MG63 (cell line): ENCODE results near the gene CSF2RB. TPM values are rescaled to one million over a fixed set of nuclear protein-coding genes. Genes with fewer than 3 reads are reported as not detected.

Experiments
- DNase-seq: peaks from one replicate; pipeline ENCODE4 v3.0.0-alpha.2; 2020
- H3K27me3 ChIP-seq: fragments of 250-450 bp; sonication (Bioruptor Pico); 2 replicates; pipeline ENCODE4 v1.5.1; 2020; ENCODE audit warnings: mild to moderate bottlenecking, moderate library complexity
- H3K36me3 ChIP-seq: fragments of 250-450 bp; sonication (Bioruptor Pico); 2 replicates; pipeline ENCODE4 v1.5.1; 2020; ENCODE audit warnings: mild to moderate bottlenecking, moderate library complexity
- H3K4me3 ChIP-seq: fragments of 250-450 bp; sonication (Bioruptor Pico); 2 replicates; pipeline ENCODE4 v1.5.1; 2020; ENCODE audit warnings: mild to moderate bottlenecking, moderate library complexity
- H3K9me3 ChIP-seq: fragments of 250-450 bp; sonication (Bioruptor Pico); 2 replicates; pipeline ENCODE4 v1.5.1; 2020; ENCODE audit warnings: mild to moderate bottlenecking, moderate library complexity
- total RNA-seq: library from RNA; depleted of rRNA; stranded (reverse); fragments of >200 nt; shearing (Covaris generic); gene quantifications from 2 replicates; pipeline ENCODE4 v1.2.3, GENCODE V29; 2014; ENCODE audit warnings: low replicate concordance

CSF2RB gene
- total RNA-seq, 1 experiment from 2014 or later, result not detected

- H3K36me3 ChIP-seq, result no peaks in the 10 kb centered on the region
- no peak overlapping the region for H3K4me3 ChIP-seq
- no peak for DNase-seq
- H3K9me3 ChIP-seq, result no peaks in the 10 kb centered on the region
- no peaks in the 10 kb centered on the region; the same call in 1 of the 2 replicates for H3K27me3 ChIP-seq
Observed at GRCh38 chr22:36938028-36938425, 24.6 kb downstream of the CSF2RB start.

GRCh38 chr22:36938886-36939285, 25.5 kb downstream of the CSF2RB start:
- H3K36me3 ChIP-seq, result no peaks in the 10 kb centered on the region

GRCh38 chr22:36940676-36941075, 27.2 kb downstream of the CSF2RB start:
- DNase-seq, result no peak
- no peaks in the 10 kb centered on the region for H3K9me3 ChIP-seq
- no peaks in the 10 kb centered on the region; the same call in none of the 2 replicates for H3K27me3 ChIP-seq

More at GRCh38 chr22:36938886-36939285, 25.5 kb downstream of the CSF2RB start:
- Histone ChIP-seq H3K4me3 (no peak overlapping the region), H3K9me3 (no peaks in the 10 kb centered on the region), H3K27me3 (no peaks in the 10 kb centered on the region; the same call in 1 of the 2 replicates)
- DNase-seq, result no peak

GRCh38 chr22:36942556-36942955, 29.1 kb downstream of the CSF2RB start:
- H3K9me3 ChIP-seq, result peaks cover under 1% of the 10 kb centered on the region; the same call in 1 of the 2 replicates
- H3K27me3 ChIP-seq, result no peaks in the 10 kb centered on the region; the same call in none of the 2 replicates
- DNase-seq, result no peak
- H3K36me3 ChIP-seq, result no peaks in the 10 kb centered on the region
- no peak overlapping the region for H3K4me3 ChIP-seq

More at GRCh38 chr22:36940676-36941075, 27.2 kb downstream of the CSF2RB start:
- no peaks in the 10 kb centered on the region for H3K36me3 ChIP-seq
- H3K4me3 ChIP-seq, result no peak overlapping the region

GRCh38 chr22:36946421-36947158, 33.2 kb downstream of the CSF2RB start:
- Histone ChIP-seq H3K36me3 (no peaks in the 10 kb centered on the region), H3K27me3 (peaks cover 3% of the 10 kb centered on the region)
- DNase-seq, result no peak

GRCh38 chr22:36948273-36949225, 35.1 kb downstream of the CSF2RB start:
- peaks cover 3% of the 10 kb centered on the region; the same call in 1 of the 2 replicates for H3K27me3 ChIP-seq
- H3K4me3 ChIP-seq, result no peak overlapping the region
- DNase-seq, result no peak
- H3K9me3 ChIP-seq, result peaks cover 5% of the 10 kb centered on the region
- no peaks in the 10 kb centered on the region for H3K36me3 ChIP-seq

More at GRCh38 chr22:36946421-36947158, 33.2 kb downstream of the CSF2RB start:
- Histone ChIP-seq H3K4me3 (no peak overlapping the region), H3K9me3 (peaks cover 5% of the 10 kb centered on the region)

- Histone ChIP-seq H3K4me3 (no peak overlapping the region), H3K27me3 (peaks cover 3% of the 10 kb centered on the region; the same call in 1 of the 2 replicates), H3K36me3 (no peaks in the 10 kb centered on the region), H3K9me3 (peaks cover 5% of the 10 kb centered on the region)
- DNase-seq, result no peak
Observed at GRCh38 chr22:36950797-36951590, 37.6 kb downstream of the CSF2RB start.

- H3K36me3 ChIP-seq, result no peaks in the 10 kb centered on the region
- no peak for DNase-seq
- H3K9me3 ChIP-seq, result peaks cover 7% of the 10 kb centered on the region
- H3K4me3 ChIP-seq, result no peak overlapping the region
- H3K27me3 ChIP-seq, result peaks cover 3% of the 10 kb centered on the region; the same call in 1 of the 2 replicates
Observed at GRCh38 chr22:36951746-36952145, 38.3 kb downstream of the CSF2RB start.

GRCh38 chr22:36953239-36954080, 40.0 kb downstream of the CSF2RB start:
- H3K36me3 ChIP-seq, result no peaks in the 10 kb centered on the region
- no peaks in the 10 kb centered on the region; the same call in 1 of the 2 replicates for H3K27me3 ChIP-seq
- H3K9me3 ChIP-seq, result peaks cover 2% of the 10 kb centered on the region; the same call in 1 of the 2 replicates
- no peak for DNase-seq
- no peak overlapping the region for H3K4me3 ChIP-seq

- H3K27me3 ChIP-seq, result no peaks in the 10 kb centered on the region
- no peak for DNase-seq
- peaks cover 2% of the 10 kb centered on the region; the same call in 1 of the 2 replicates for H3K9me3 ChIP-seq
- no peak overlapping the region for H3K4me3 ChIP-seq
- H3K36me3 ChIP-seq, result no peaks in the 10 kb centered on the region
Observed at GRCh38 chr22:36954251-36955014, 41.0 kb downstream of the CSF2RB start.

GRCh38 chr22:36955691-36956090, 42.3 kb downstream of the CSF2RB start:
- no peak overlapping the region for H3K4me3 ChIP-seq
- peaks cover 3% of the 10 kb centered on the region for H3K27me3 ChIP-seq
- no peaks in the 10 kb centered on the region for H3K36me3 ChIP-seq
- no peak for DNase-seq
- H3K9me3 ChIP-seq, result peaks cover 2% of the 10 kb centered on the region; the same call in 1 of the 2 replicates

- no peaks in the 10 kb centered on the region for H3K36me3 ChIP-seq
- H3K27me3 ChIP-seq, result peaks cover 3% of the 10 kb centered on the region
- DNase-seq, result no peak
- no peak overlapping the region for H3K4me3 ChIP-seq
- H3K9me3 ChIP-seq, result peaks cover 2% of the 10 kb centered on the region; the same call in 1 of the 2 replicates
Observed at GRCh38 chr22:36958366-36958765, 44.9 kb downstream of the CSF2RB start.

GRCh38 chr22:36961626-36962025, 48.2 kb downstream of the CSF2RB start:
- DNase-seq, result no peak
- Histone ChIP-seq H3K27me3 (peaks cover 3% of the 10 kb centered on the region), H3K9me3 (peaks cover 1% of the 10 kb centered on the region; the same call in 1 of the 2 replicates), H3K36me3 (no peaks in the 10 kb centered on the region), H3K4me3 (no peak overlapping the region)

GRCh38 chr22:36963302-36963701, 49.9 kb downstream of the CSF2RB start:
- Histone ChIP-seq H3K36me3 (no peaks in the 10 kb centered on the region), H3K27me3 (peaks cover 3% of the 10 kb centered on the region), H3K9me3 (no peaks in the 10 kb centered on the region), H3K4me3 (no peak overlapping the region)
- no peak for DNase-seq

- no peak for DNase-seq
- peaks cover 3% of the 10 kb centered on the region for H3K27me3 ChIP-seq
- no peak overlapping the region for H3K4me3 ChIP-seq
- no peaks in the 10 kb centered on the region for H3K9me3 ChIP-seq
- H3K36me3 ChIP-seq, result no peaks in the 10 kb centered on the region
Observed at GRCh38 chr22:36964106-36964505, 50.7 kb downstream of the CSF2RB start.
